ENCODE results near the gene TWF2. TPM values are rescaled to one million over a fixed set of nuclear protein-coding genes. Genes with fewer than 3 reads are reported as not detected.

TWF2 gene
- total RNA-seq, 1 donor from 2014 or later: 50.4 TPM

DNA sequence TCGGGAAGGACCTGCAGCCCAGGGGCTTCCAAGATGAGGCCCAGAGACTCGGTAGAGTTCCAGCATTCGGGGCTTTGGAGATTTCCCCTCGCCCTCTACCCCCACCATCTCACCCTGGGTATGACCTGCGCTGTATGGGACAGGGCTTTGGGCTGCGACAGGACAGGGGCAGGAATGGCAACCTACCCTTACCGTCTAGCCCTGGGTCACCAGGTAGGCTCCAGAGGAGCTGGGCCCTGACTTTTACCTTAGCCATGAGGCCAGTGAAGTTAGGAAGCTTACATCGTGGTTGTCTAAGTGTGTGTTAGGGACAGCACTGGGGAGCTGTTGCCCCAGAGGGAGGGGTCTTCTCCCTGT lies 7.3 kb upstream of the TWF2 start:
- Histone ChIP-seq H3K36me3 (peaks cover 26% of the 10 kb centered on the region), H3K27me3 (no peaks in the 10 kb centered on the region), H3K9me3 (no peaks in the 10 kb centered on the region), H3K4me1 (peaks cover 25% of the 10 kb centered on the region), H3K27ac (peak overlapping the region; percentile 91), H3K4me3 (peak overlapping the region; percentile 68)
- intact Hi-C loops (cut with DNase I): no loop called here
- no peak for TF ChIP-seq CTCF (IDR thresholded peaks at IDR 0.05)
- DNase-seq: no peak
- ATAC-seq: no peak

GRCh38 chr3:52245322-52246263 lies 6.6 kb upstream of the TWF2 start, which contains the start of gene PPM1M:
PPM1M (plus strand) TSS chr3:52245759; CDS start chr3:52245825, 66 bp downstream.
- intact Hi-C loops (cut with DNase I): no loop called here
- no peaks in the 10 kb centered on the region for H3K9me3 ChIP-seq
- peaks cover 26% of the 10 kb centered on the region for H3K4me1 ChIP-seq
- H3K27me3 ChIP-seq: no peaks in the 10 kb centered on the region
- peak; percentile 81 for DNase-seq
- H3K4me3 ChIP-seq: peak within 1 kb of the TSS; percentile 68
- H3K27ac ChIP-seq: peak within 1 kb of the TSS; percentile 91
- TF ChIP-seq CTCF (IDR thresholded peaks at IDR 0.05): no peak
- peaks cover 20% of the 10 kb centered on the region for H3K36me3 ChIP-seq
- peak; percentile 65 for ATAC-seq

- Histone ChIP-seq H3K27ac (peak overlapping the region; percentile 91), H3K36me3 (peaks cover 9% of the 10 kb centered on the region), H3K4me3 (no peak overlapping the region), H3K9me3 (no peaks in the 10 kb centered on the region), H3K4me1 (peaks cover 36% of the 10 kb centered on the region), H3K27me3 (no peaks in the 10 kb centered on the region)
- no peak for TF ChIP-seq CTCF (IDR thresholded peaks at IDR 0.05)
- DNase-seq (peak; percentile 79), ATAC-seq (peak; percentile 47)
- intact Hi-C loops (cut with DNase I): no loop called here
Measured at GRCh38 chr3:52243791-52244628, 5.1 kb upstream of the TWF2 start.

DNA sequence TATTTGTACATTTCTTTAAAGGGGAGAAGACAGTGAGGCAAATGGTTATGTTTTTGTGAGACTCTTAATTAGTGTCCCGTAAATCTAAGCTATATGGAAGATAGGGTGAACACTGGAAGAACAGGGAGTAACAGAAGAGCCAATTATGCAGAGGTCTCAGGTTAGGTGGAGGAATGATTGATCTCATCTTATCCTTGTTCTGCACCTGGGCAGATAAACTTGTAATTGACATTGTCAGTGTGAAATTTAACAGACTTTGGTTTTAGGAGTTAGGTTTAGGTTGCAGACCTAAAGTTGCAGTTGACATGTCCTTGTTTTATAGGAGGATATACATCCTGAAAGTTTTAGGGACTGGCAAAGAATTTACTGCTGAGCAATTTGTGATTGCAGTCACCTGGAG lies 3.1 kb upstream of the TWF2 start:
- peaks cover 44% of the 10 kb centered on the region for H3K4me1 ChIP-seq
- ATAC-seq: no peak
- no peak overlapping the region for H3K27ac ChIP-seq
- intact Hi-C loops (cut with DNase I): no loop called here
- no peaks in the 10 kb centered on the region for H3K36me3 ChIP-seq
- no peak for TF ChIP-seq CTCF (IDR thresholded peaks at IDR 0.05)
- no peak for DNase-seq
- no peaks in the 10 kb centered on the region for H3K9me3 ChIP-seq
- no peaks in the 10 kb centered on the region for H3K27me3 ChIP-seq
- no peak overlapping the region for H3K4me3 ChIP-seq

- Histone ChIP-seq H3K4me3 (no peak overlapping the region), H3K27ac (peak overlapping the region; percentile 84), H3K4me1 (peaks cover 46% of the 10 kb centered on the region), H3K9me3 (no peaks in the 10 kb centered on the region), H3K27me3 (no peaks in the 10 kb centered on the region), H3K36me3 (no peaks in the 10 kb centered on the region)
- ATAC-seq (no peak), DNase-seq (no peak)
- TF ChIP-seq CTCF (IDR thresholded peaks at IDR 0.05): no peak
- intact Hi-C loops (cut with DNase I): no loop called here
Measured at GRCh38 chr3:52240886-52241370, 2.0 kb upstream of the TWF2 start.
